HepG2 (cell line): ENCODE measurements around the gene CDC42EP4.

ENCODE experiments used
- HMGA1 ChIP-seq: sonication (generic); formaldehyde crosslinking; conservative IDR thresholded peaks from 2 replicates; pipeline ENCODE4 v1.4.0; 2020; ENCODE audit warnings: missing genetic modification reagents
- TCF7L2 ChIP-seq: IDR thresholded peaks from 2 replicates; pipeline ENCODE4 v1.6.1; 2011; ENCODE audit warnings: mild to moderate bottlenecking, low read depth, low read length, moderate library complexity

DNA sequence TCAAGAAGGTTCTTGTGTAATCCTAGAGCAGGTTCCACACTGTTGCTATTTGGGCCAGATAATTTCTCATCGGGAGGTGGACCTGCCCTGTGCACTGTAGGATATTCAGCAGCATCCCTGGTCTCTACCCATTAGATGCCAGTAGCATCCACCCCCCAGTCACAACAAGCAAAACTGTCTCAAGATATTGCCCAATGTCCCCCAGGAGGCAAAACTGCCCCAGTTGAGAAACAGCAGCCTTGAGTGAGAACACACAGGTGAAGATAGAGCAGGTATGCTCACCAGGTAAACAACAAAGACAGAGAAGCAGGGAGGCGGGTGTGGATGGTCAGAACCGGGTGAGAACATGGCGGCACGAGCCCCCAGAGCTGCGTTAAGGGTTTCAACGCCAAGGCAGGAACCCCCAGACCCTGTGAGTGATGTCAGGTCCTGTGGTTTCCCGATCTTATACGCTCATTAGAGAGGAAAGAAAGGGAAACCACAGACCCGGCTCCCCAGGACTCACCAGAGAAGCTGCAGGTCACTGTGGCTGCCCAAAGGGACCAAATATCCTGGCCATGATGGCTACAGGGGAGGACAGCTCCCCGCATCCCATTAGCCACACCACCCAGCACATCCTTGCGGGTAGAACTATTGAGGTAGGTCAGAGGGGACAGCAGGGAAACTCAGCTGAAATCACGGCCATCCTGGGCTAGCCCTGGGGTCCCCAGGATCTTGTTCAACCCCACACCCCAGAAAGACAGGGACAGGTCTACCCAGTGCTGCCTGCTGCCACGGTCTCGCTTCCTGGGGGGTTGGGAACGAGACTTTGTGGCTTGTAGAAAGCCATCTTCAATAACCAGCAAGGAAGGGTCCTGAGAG is 21.2 kb downstream of the CDC42EP4 start:
- no peak for TF ChIP-seq TCF7L2
- TF ChIP-seq HMGA1: no peak
